ENCODE results near the gene G6PC1.
"Not testable (repeated sequence)": the region's sequence is repeated elsewhere in the genome, so short reads cannot be mapped to it uniquely, and the experiment has no call there.

G6PC1 gene

GRCh38 chr17:42901535-42902229 is 1.1 kb downstream of the G6PC1 start:
- DNase-seq (ENCODE audit: low spot score) = no peak

- no peak for DNase-seq (ENCODE audit: low spot score)
These were observed 3.5 kb downstream of the G6PC1 start for GRCh38 chr17:42904110-42904469.

GRCh38 chr17:42906772-42907446 is 6.3 kb downstream of the G6PC1 start:
- no peak for DNase-seq (ENCODE audit: low spot score)

- no peak for DNase-seq (ENCODE audit: low spot score)
These were observed 8.5 kb downstream of the G6PC1 start for GRCh38 chr17:42908872-42909700.

GRCh38 chr17:42913522-42913921 is 12.9 kb downstream of the G6PC1 start:
- DNase-seq (ENCODE audit: low spot score) = no peak

GRCh38 chr17:42913981-42914617 is 13.5 kb downstream of the G6PC1 start:
- DNase-seq (ENCODE audit: low spot score) = no peak

GRCh38 chr17:42915288-42915687 is 14.7 kb downstream of the G6PC1 start:
- DNase-seq (ENCODE audit: low spot score) = not testable (repeated sequence)

GRCh38 chr17:42916388-42917235 is 16.0 kb downstream of the G6PC1 start:
- DNase-seq (ENCODE audit: low spot score) = not testable (repeated sequence)

GRCh38 chr17:42917236-42917603 is 16.6 kb downstream of the G6PC1 start:
- peak; percentile 55 for DNase-seq (ENCODE audit: low spot score)

GRCh38 chr17:42918902-42919521 is 18.4 kb downstream of the G6PC1 start:
- no peak for DNase-seq (ENCODE audit: low spot score)

GRCh38 chr17:42919522-42920077 is 19.0 kb downstream of the G6PC1 start:
- DNase-seq (ENCODE audit: low spot score) = not testable (repeated sequence)

GRCh38 chr17:42920106-42920900 is 19.7 kb downstream of the G6PC1 start:
- DNase-seq (ENCODE audit: low spot score) = no peak

GRCh38 chr17:42920922-42921321 is 20.3 kb downstream of the G6PC1 start:
- DNase-seq (ENCODE audit: low spot score) = no peak

GRCh38 chr17:42922294-42922693 is 21.7 kb downstream of the G6PC1 start:
- no peak for DNase-seq (ENCODE audit: low spot score)

- DNase-seq (ENCODE audit: low spot score) = not testable (repeated sequence)
These were observed 22.9 kb downstream of the G6PC1 start for GRCh38 chr17:42923472-42923871.

GRCh38 chr17:42924891-42925290 is 24.3 kb downstream of the G6PC1 start:
- no peak for DNase-seq (ENCODE audit: low spot score)

GRCh38 chr17:42928714-42929496 is 28.3 kb downstream of the G6PC1 start:
- peak; percentile 89 for DNase-seq (ENCODE audit: low spot score)

- no peak for DNase-seq (ENCODE audit: low spot score)
These were observed 28.9 kb downstream of the G6PC1 start for GRCh38 chr17:42929497-42929844.

All from kidney tubule cell (primary cell).